HepG2 (cell line): ENCODE results near the gene PRRT1B. TPM values are rescaled to one million over a fixed set of nuclear protein-coding genes. Genes with fewer than 3 reads are reported as not detected.

Experiments used
- AHR ChIP-seq: IDR thresholded peaks from 2 replicates; pipeline ENCODE4 v1.6.1; 2018; ENCODE audit warnings: missing genetic modification reagents, missing compliant biosample characterization
- CHD2 ChIP-seq: IDR thresholded peaks from 2 replicates; pipeline ENCODE4 v1.6.1; 2011; ENCODE audit warnings: low read depth, low read length, improper control_type of control experiment
- FOXO4 ChIP-seq: sonication (generic); formaldehyde crosslinking; conservative IDR thresholded peaks from 2 replicates; pipeline ENCODE4 v1.8.1; 2023; ENCODE audit warnings: missing genetic modification reagents
- KLF6 ChIP-seq: IDR thresholded peaks from 2 replicates; pipeline ENCODE4 v1.8.0; 2016; ENCODE audit warnings: missing biosample characterization, missing genetic modification reagents
- MEIS1 ChIP-seq: sonication (generic); formaldehyde crosslinking; IDR thresholded peaks from 2 replicates; pipeline ENCODE4 v1.9.0; 2021; ENCODE audit warnings: mild to moderate bottlenecking, missing genetic modification reagents, moderate library complexity, borderline replicate concordance
- MLX ChIP-seq: IDR thresholded peaks from 2 replicates; pipeline ENCODE4 v1.6.1; 2016
- NR2F1 ChIP-seq, 2 experiments: fragments of 450-650 bp in 1 of 2; formaldehyde crosslinking in 1 of 2; IDR thresholded peaks; 2 replicates each; pipeline versions ENCODE4 v1.5.0 to v1.6.1; 2016 to 2020; ENCODE audit warnings: mild to moderate bottlenecking in 1 of 2, missing compliant biosample characterization in 1 of 2, missing genetic modification reagents in 1 of 2, moderate library complexity in 1 of 2
- PRDM10 ChIP-seq: sonication (generic); formaldehyde crosslinking; IDR thresholded peaks from 2 replicates; pipeline ENCODE4 v1.4.0; 2020; ENCODE audit warnings: low read depth, missing genetic modification reagents
- SKI ChIP-seq: fragments of 450-650 bp; IDR thresholded peaks from one replicate; pipeline ENCODE4 v1.6.1; 2018; ENCODE audit warnings: mild to moderate bottlenecking; ENCODE audit not compliant: partially characterized antibody
- TOPORS ChIP-seq: sonication (generic); formaldehyde crosslinking; IDR thresholded peaks from 2 replicates; pipeline ENCODE4 v1.8.0; 2023; ENCODE audit warnings: mild to moderate bottlenecking, missing genetic modification reagents
- ZC3H13 ChIP-seq: sonication (generic); formaldehyde crosslinking; IDR thresholded peaks from 2 replicates; pipeline ENCODE4 v1.8.1; 2023; ENCODE audit warnings: mild to moderate bottlenecking, missing genetic modification reagents, moderate library complexity
- ZFP1 ChIP-seq: IDR thresholded peaks from 2 replicates; pipeline ENCODE4 v1.6.1; 2016
- ZFP36L1 ChIP-seq: sonication (generic); formaldehyde crosslinking; IDR thresholded peaks from 2 replicates; pipeline ENCODE4 v1.8.0; 2022; ENCODE audit warnings: mild to moderate bottlenecking, missing genetic modification reagents, moderate library complexity
- ZNF550 ChIP-seq: sonication (generic); formaldehyde crosslinking; IDR thresholded peaks from 2 replicates; pipeline ENCODE4 v1.4.0; 2020; ENCODE audit warnings: mild to moderate bottlenecking, missing genetic modification reagents, borderline replicate concordance
- ZNF792 ChIP-seq: IDR thresholded peaks from 2 replicates; pipeline ENCODE4 v1.6.1; 2016
- polyA plus RNA-seq, 8 experiments: library from polyadenylated mRNA; depleted of rRNA in 3 of 8; stranded (reverse) in 7 of 8; unstranded in 1 of 8; fragments of >200 nt; fragmentation: Illumina TruSeq in 4 of 8; extraction: Trizol in 4 of 8; gene quantifications; 2 replicates each; pipeline versions ENCODE4 v1.2.1 to v1.2.3, GENCODE V29; 2011 to 2016; ENCODE audit warnings: low read depth in 4 of 8, missing spikeins in 1 of 8, mixed read lengths in 1 of 8; ENCODE audit not compliant: insufficient read depth in 1 of 8
- total RNA-seq, 5 experiments: library from RNA; depleted of rRNA; stranded (reverse); fragments of >200 nt; fragmentation: Illumina TruSeq; extraction: Trizol; gene quantifications; 2 replicates each; pipeline ENCODE4 v1.2.3, GENCODE V29; 2016; ENCODE audit warnings: low read depth in 1 of 5
- TF ChIP-seq, protein P1 (sequence below), 2 experiments: sonication (generic) in 1 of 2; formaldehyde crosslinking in 1 of 2; IDR thresholded peaks; 2 replicates each; pipeline versions ENCODE4 v1.5.1 to v1.6.1; 2011 to 2020; ENCODE audit warnings: borderline replicate concordance in 1 of 2, low read depth in 1 of 2, low read length in 1 of 2, mild to moderate bottlenecking in 1 of 2, missing genetic modification reagents in 1 of 2, moderate library complexity in 1 of 2
- TF ChIP-seq, protein P2 (sequence below): sonication (generic); formaldehyde crosslinking; IDR thresholded peaks from 2 replicates; pipeline ENCODE4 v1.4.0; 2020; ENCODE audit warnings: missing genetic modification reagents, mild to moderate bottlenecking, borderline replicate concordance

Gene PRRT1B
- total and polyA plus RNA-seq, 2 of the 13 experiments (the other 11 are each of a cell fraction or from before 2014, with no cell fraction given), result not detected

- TF ChIP-seq FOXO4 (0 out of 2 replicates have a peak, but pooled peaks have one; percentile 84), ZFP36L1 (CRISPR knock-in tag) (no peak), ZC3H13 (CRISPR knock-in tag) (no peak), MEIS1 (CRISPR knock-in tag) (peak; percentile 77), ZFP1 (CRISPR knock-in tag) (0 out of 2 replicates have a peak, but pooled peaks have one; percentile 76), NR2F1 (CRISPR knock-in tag; IDR thresholded peaks at IDR 0.05) (peak in 1 of 2 experiments; percentile 52; a peak in 2 of 4 replicates), MLX (CRISPR knock-in tag) (peak; percentile 88), PRDM10 (CRISPR knock-in tag) (peak; percentile 52; the same call in 1 of the 2 replicates), AHR (CRISPR knock-in tag) (peak; percentile 64; the same call in 1 of the 2 replicates), CHD2 (no peak), SKI (peak; percentile 51), KLF6 (CRISPR knock-in tag) (peak; percentile 64; the same call in 1 of the 2 replicates), TOPORS (CRISPR knock-in tag) (no peak), ZNF792 (peak; percentile 93), ZNF550 (CRISPR knock-in tag) (no peak)
- TF ChIP-seq, protein P1, sequence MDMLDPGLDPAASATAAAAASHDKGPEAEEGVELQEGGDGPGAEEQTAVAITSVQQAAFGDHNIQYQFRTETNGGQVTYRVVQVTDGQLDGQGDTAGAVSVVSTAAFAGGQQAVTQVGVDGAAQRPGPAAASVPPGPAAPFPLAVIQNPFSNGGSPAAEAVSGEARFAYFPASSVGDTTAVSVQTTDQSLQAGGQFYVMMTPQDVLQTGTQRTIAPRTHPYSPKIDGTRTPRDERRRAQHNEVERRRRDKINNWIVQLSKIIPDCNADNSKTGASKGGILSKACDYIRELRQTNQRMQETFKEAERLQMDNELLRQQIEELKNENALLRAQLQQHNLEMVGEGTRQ (IDR thresholded peaks at IDR 0.05; ENCODE audit: low read depth, low read length), result peak; percentile 54
- TF ChIP-seq, protein P1 (CRISPR knock-in tag; IDR thresholded peaks at IDR 0.05; ENCODE audit: borderline replicate concordance), result no peak
- TF ChIP-seq, protein P2, sequence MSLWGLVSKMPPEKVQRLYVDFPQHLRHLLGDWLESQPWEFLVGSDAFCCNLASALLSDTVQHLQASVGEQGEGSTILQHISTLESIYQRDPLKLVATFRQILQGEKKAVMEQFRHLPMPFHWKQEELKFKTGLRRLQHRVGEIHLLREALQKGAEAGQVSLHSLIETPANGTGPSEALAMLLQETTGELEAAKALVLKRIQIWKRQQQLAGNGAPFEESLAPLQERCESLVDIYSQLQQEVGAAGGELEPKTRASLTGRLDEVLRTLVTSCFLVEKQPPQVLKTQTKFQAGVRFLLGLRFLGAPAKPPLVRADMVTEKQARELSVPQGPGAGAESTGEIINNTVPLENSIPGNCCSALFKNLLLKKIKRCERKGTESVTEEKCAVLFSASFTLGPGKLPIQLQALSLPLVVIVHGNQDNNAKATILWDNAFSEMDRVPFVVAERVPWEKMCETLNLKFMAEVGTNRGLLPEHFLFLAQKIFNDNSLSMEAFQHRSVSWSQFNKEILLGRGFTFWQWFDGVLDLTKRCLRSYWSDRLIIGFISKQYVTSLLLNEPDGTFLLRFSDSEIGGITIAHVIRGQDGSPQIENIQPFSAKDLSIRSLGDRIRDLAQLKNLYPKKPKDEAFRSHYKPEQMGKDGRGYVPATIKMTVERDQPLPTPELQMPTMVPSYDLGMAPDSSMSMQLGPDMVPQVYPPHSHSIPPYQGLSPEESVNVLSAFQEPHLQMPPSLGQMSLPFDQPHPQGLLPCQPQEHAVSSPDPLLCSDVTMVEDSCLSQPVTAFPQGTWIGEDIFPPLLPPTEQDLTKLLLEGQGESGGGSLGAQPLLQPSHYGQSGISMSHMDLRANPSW (CRISPR knock-in tag), result peak; percentile 88
Observed at GRCh38 chr9:131605770-131606590, 60.7 kb downstream of the PRRT1B start (continued).
